OCI-LY7 (cell line): ENCODE data around the gene BCL11A.
A peak's percentile ranks its signal among the peaks of the same experiment; 100 is the strongest.

Experiments used
- EZH2phosphoT487 ChIP-seq: fragments of 200-600 bp; sonication (generic); IDR thresholded peaks from 2 replicates; pipeline ENCODE4 v1.6.1; 2018; ENCODE audit warnings: low read depth, borderline replicate concordance, mild to moderate bottlenecking, mixed run types, antibody characterized with exemption, low read length, moderate library complexity, mixed read lengths
- TF ChIP-seq, protein P1 (sequence below): fragments of 200-600 bp; sonication (generic); conservative IDR thresholded peaks from 2 replicates; pipeline ENCODE4 v1.5.1; 2014; ENCODE audit warnings: mild to moderate bottlenecking, antibody characterized with exemption, low read length, moderate library complexity, mixed read lengths

DNA sequence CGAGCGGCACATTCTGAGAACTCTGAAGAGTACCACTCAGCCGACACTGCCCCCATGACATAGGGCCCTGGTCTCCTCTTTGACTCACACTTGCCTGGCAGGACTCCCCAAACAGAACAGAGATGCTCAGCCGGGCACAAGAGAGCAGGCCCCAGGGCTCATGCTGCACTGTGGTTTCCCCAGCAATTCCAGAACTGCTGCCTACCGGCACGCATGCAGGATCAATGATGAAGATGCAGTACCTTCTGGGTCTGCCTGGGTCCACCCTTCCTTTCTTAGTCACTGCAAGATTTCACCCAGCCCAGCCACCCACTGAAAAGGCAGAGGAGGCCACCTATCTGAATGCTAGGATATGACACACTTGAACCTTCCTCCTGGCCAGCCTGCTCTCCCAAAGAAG, 49.4 kb downstream of the BCL11A start:
- TF ChIP-seq, protein P1, sequence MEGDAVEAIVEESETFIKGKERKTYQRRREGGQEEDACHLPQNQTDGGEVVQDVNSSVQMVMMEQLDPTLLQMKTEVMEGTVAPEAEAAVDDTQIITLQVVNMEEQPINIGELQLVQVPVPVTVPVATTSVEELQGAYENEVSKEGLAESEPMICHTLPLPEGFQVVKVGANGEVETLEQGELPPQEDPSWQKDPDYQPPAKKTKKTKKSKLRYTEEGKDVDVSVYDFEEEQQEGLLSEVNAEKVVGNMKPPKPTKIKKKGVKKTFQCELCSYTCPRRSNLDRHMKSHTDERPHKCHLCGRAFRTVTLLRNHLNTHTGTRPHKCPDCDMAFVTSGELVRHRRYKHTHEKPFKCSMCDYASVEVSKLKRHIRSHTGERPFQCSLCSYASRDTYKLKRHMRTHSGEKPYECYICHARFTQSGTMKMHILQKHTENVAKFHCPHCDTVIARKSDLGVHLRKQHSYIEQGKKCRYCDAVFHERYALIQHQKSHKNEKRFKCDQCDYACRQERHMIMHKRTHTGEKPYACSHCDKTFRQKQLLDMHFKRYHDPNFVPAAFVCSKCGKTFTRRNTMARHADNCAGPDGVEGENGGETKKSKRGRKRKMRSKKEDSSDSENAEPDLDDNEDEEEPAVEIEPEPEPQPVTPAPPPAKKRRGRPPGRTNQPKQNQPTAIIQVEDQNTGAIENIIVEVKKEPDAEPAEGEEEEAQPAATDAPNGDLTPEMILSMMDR = peak; percentile 34; the same call in 1 of the 2 replicates
- TF ChIP-seq EZH2phosphoT487 = no peak
